Measurements from ENCODE around the gene SMYD2. TPM values are rescaled to one million over a fixed set of nuclear protein-coding genes. Genes with fewer than 3 reads are reported as not detected.

SMYD2 gene
- total and polyA plus RNA-seq, 2 of the 8 experiments (the other 6 are each of a cell fraction or from before 2014, with no cell fraction given), result 3.0 to 5.2 TPM

DNA sequence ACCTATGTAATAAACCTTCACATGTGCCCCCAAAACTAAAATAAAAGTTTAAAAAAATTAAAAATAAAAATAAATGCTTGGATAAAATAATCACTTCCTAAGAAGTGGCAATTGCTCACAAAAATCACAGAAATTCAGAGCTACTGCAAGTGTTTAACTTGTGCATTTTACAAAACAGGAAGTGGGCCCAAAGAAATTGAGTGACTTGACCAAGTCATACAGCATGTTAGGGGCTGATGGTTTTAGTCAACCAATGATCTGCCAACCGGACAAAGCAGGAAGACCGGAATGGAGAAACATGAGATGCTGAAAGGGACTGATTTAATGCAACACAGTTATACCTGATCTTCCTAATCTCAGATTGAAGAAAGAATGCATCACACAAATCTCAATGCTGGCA, 96.5 kb downstream of the SMYD2 start:
- H2BK5ac ChIP-seq (ENCODE audit: low read depth, low read length), result no peak overlapping the region
- CTCF ChIA-PET (ENCODE audit: partially characterized antibody), result interaction anchor here (1.0 to 2.6 kb wide), 4 partner anchors 10 to 165 kb away, joined by 3 to 12 read pairs (median 3); no protein-coding TSS in a partner anchor

More for the DNA sequence above, 96.5 kb downstream of the SMYD2 start:
- no peak overlapping the region for H3K18ac ChIP-seq (ENCODE audit: extremely low read depth, low read length)
- DNase-seq (ENCODE audit: low read depth in 1 of 2, low spot score in 2 of 2), result no peak
- no peak overlapping the region for H2BK15ac ChIP-seq (ENCODE audit: low read length)
- no peak overlapping the region for H3K4me3 ChIP-seq (ENCODE audit: extremely low read depth in 1 of 4, insufficient read depth in 2 of 4, low read depth in 3 of 4, low read length in 4 of 4)
- no peaks in the 10 kb centered on the region for H3K9me3 ChIP-seq (ENCODE audit: insufficient read depth in 2 of 2, low read depth in 1 of 2, low read length in 1 of 2)
- no peak overlapping the region for H3K14ac ChIP-seq (ENCODE audit: insufficient read length)
- no peak for FAIRE-seq
- H3K27ac ChIP-seq (ENCODE audit: low read depth, low read length), result no peak overlapping the region
- H4K8ac ChIP-seq (ENCODE audit: extremely low read depth, insufficient read depth, low read length), result no peak overlapping the region
- no peak for TF ChIP-seq RXRA (IDR thresholded peaks at IDR 0.05; ENCODE audit: insufficient read depth, low read depth, low read length)
- TF ChIP-seq CHD1 (IDR thresholded peaks at IDR 0.05; ENCODE audit: low read depth, low read length), result no peak
- no peak for TF ChIP-seq CBX5 (IDR thresholded peaks at IDR 0.05; ENCODE audit: low read depth, low read length)
- no peak for TF ChIP-seq FOSL1 (IDR thresholded peaks at IDR 0.05; ENCODE audit: insufficient read depth, low read depth, low read length)
- no peak for TF ChIP-seq JUN (IDR thresholded peaks at IDR 0.05; ENCODE audit: low read depth, low read length)
- H4K91ac ChIP-seq (replicated peaks; ENCODE audit: insufficient read length, low read length), result no peak overlapping the region
- no peak overlapping the region for H2BK20ac ChIP-seq (ENCODE audit: low read length)
- H3K79me2 ChIP-seq (ENCODE audit: control insufficient read depth in 1 of 2, insufficient read depth in 2 of 2, low read length in 2 of 2), result no peaks in the 10 kb centered on the region
- H2AK5ac ChIP-seq (ENCODE audit: low read depth, low read length), result no peak overlapping the region
- H2AFZ ChIP-seq (ENCODE audit: low read length), result no peak overlapping the region
- no peak overlapping the region for H3K23ac ChIP-seq (ENCODE audit: insufficient read length)
- WGBS, 2 experiments (ENCODE audit: extremely low coverage in 1 of 2, insufficient coverage in 1 of 2, insufficient read length in 1 of 2, insufficient replicate concordance in 2 of 2, low coverage in 1 of 2, low lambda C conversion rate in 2 of 2, missing lambda C conversion rate in 1 of 2), result 95% methylated on average over 2 of the region's 2 CpGs; no CpG with 5 or more reads in 1 of the 2 experiments
- peaks cover 0 to 22% (median 5%) of the 10 kb centered on the region in 4 experiments; a peak in 4 of 8 replicates for H3K36me3 ChIP-seq (ENCODE audit: control insufficient read depth in 2 of 4, insufficient read depth in 4 of 4, low read length in 3 of 4)
- no peaks in the 10 kb centered on the region for H4K20me1 ChIP-seq (replicated peaks in 1 of 2; ENCODE audit: control insufficient read depth in 1 of 2, insufficient read depth in 2 of 2, low read length in 2 of 2)
- no peaks in the 10 kb centered on the region for H3K27me3 ChIP-seq (replicated peaks in 1 of 4; ENCODE audit: control insufficient read depth in 3 of 4, extremely low read depth in 1 of 4, insufficient read depth in 3 of 4, low read length in 3 of 4)
- no peaks in the 10 kb centered on the region for H3K23me2 ChIP-seq (ENCODE audit: low read depth, low read length)
- no peak overlapping the region for H3K4ac ChIP-seq (replicated peaks; ENCODE audit: insufficient read length, low read depth, low read length)
- H3K4me1 ChIP-seq (replicated peaks in 1 of 4; ENCODE audit: control insufficient read depth in 3 of 4, insufficient read depth in 4 of 4, low read length in 3 of 4), result peaks cover 0 to 14% (median 8%) of the 10 kb centered on the region in 4 experiments; a peak in 4 of 7 replicates
- POLR2A ChIA-PET (ENCODE audit: partially characterized antibody), result no interaction called here
- no peak overlapping the region for H2BK12ac ChIP-seq (ENCODE audit: low read depth, low read length)
- no peak overlapping the region for H2BK120ac ChIP-seq (replicated peaks; ENCODE audit: low read depth, low read length)
- no peak overlapping the region for H4K5ac ChIP-seq (ENCODE audit: insufficient read length, low read depth, low read length)
- no peaks in the 10 kb centered on the region for H3K79me1 ChIP-seq (ENCODE audit: low read depth, low read length)
- H3K56ac ChIP-seq (replicated peaks; ENCODE audit: insufficient read length, low read depth, low read length), result no peak overlapping the region
- H3K4me2 ChIP-seq (ENCODE audit: insufficient read depth in 1 of 2, low read depth in 2 of 2, low read length in 2 of 2), result no peak overlapping the region
- no peak overlapping the region for H3K9ac ChIP-seq (replicated peaks in 1 of 4; ENCODE audit: extremely low read depth in 1 of 4, low read depth in 3 of 4, low read length in 3 of 4)

All from H1 (cell line).